Liver (tissue), 9 donors: ENCODE results near the gene VIP. TPM values are rescaled to one million over a fixed set of nuclear protein-coding genes. Genes with fewer than 3 reads are reported as not detected.

Experiments used
- DNase-seq: peaks from one replicate; pipeline ENCODE4 v3.0.0-alpha.2; 2017; ENCODE audit warnings: low spot score
- H3K27ac ChIP-seq, 2 donors: one replicate each; pipeline ENCODE4 v1.7.0; 2013; ENCODE audit warnings: inconsistent platforms in 2 of 2, low read length in 2 of 2, control low read depth in 1 of 2, low read depth in 1 of 2, mild to moderate bottlenecking in 1 of 2
- H3K27me3 ChIP-seq, 4 donors: one replicate each; pipeline versions ENCODE4 v1.6.1 to v1.7.0; 2013; ENCODE audit warnings: low read length in 3 of 4, inconsistent platforms in 1 of 4, mild to moderate bottlenecking in 1 of 4, moderate library complexity in 1 of 4; ENCODE audit not compliant: control insufficient read depth in 4 of 4, insufficient read depth in 4 of 4
- H3K36me3 ChIP-seq, 4 donors: one replicate each; pipeline versions ENCODE4 v1.6.1 to v1.7.0; 2013; ENCODE audit warnings: low read length in 3 of 4, mild to moderate bottlenecking in 3 of 4, low read depth in 1 of 4, moderate library complexity in 1 of 4; ENCODE audit not compliant: control insufficient read depth in 4 of 4, insufficient read depth in 3 of 4
- H3K4me1 ChIP-seq, 4 donors: one replicate each; pipeline versions ENCODE4 v1.6.1 to v1.7.0; 2013; ENCODE audit warnings: low read length in 3 of 4, mild to moderate bottlenecking in 3 of 4, moderate library complexity in 1 of 4; ENCODE audit not compliant: control insufficient read depth in 4 of 4, insufficient read depth in 4 of 4
- H3K4me3 ChIP-seq, 3 donors: one replicate each; pipeline versions ENCODE4 v1.6.1 to v1.7.0; 2013; ENCODE audit warnings: low read length in 3 of 3, control low read depth in 1 of 3, low read depth in 1 of 3, mild to moderate bottlenecking in 1 of 3
- H3K9ac ChIP-seq, 2 donors: one replicate each; pipeline ENCODE4 v1.7.0; 2013; ENCODE audit warnings: low read length in 2 of 2, mild to moderate bottlenecking in 2 of 2, moderate library complexity in 2 of 2, control low read depth in 1 of 2, low read depth in 1 of 2
- H3K9me3 ChIP-seq, 4 donors: one replicate each; pipeline versions ENCODE4 v1.6.1 to v1.7.0; 2013; ENCODE audit warnings: low read length in 3 of 4; ENCODE audit not compliant: control insufficient read depth in 4 of 4
- CTCF ChIP-seq: fragments of 150-350 bp; IDR thresholded peaks from 2 replicates; pipeline ENCODE4 v1.5.1; 2017; ENCODE audit warnings: improper control_type of control experiment, low read depth, low read length; ENCODE audit not compliant: missing input control
- EGR1 ChIP-seq, 2 donors: IDR thresholded peaks; 2 replicates each; pipeline ENCODE4 v1.6.1; 2016 to 2018; ENCODE audit warnings: antibody characterized with exemption in 2 of 2, low read depth in 2 of 2
- FOXA1 ChIP-seq: IDR thresholded peaks from 2 replicates; pipeline ENCODE4 v1.6.1; 2016; ENCODE audit warnings: antibody characterized with exemption
- FOXA2 ChIP-seq: IDR thresholded peaks from 2 replicates; pipeline ENCODE4 v1.6.1; 2016; ENCODE audit warnings: antibody characterized with exemption
- GABPA ChIP-seq, 2 donors: IDR thresholded peaks in 1 of 2; conservative IDR thresholded peaks in 1 of 2; 2 replicates each; pipeline ENCODE4 v1.6.1; 2016; ENCODE audit warnings: antibody characterized with exemption in 2 of 2, mild to moderate bottlenecking in 1 of 2, moderate library complexity in 1 of 2
- HNF4A ChIP-seq, 2 donors: conservative IDR thresholded peaks; 2 replicates each; pipeline ENCODE4 v1.6.1; 2016; ENCODE audit warnings: antibody characterized with exemption in 2 of 2, mild to moderate bottlenecking in 2 of 2
- HNF4G ChIP-seq: IDR thresholded peaks from 2 replicates; pipeline ENCODE4 v1.6.1; 2016; ENCODE audit warnings: antibody characterized with exemption
- JUND ChIP-seq, 2 donors: IDR thresholded peaks; 2 replicates each; pipeline ENCODE4 v1.6.1; 2016; ENCODE audit warnings: antibody characterized with exemption in 2 of 2
- MAX ChIP-seq: IDR thresholded peaks from 2 replicates; pipeline ENCODE4 v1.6.1; 2016; ENCODE audit warnings: antibody characterized with exemption
- NR2F2 ChIP-seq: IDR thresholded peaks from 2 replicates; pipeline ENCODE4 v1.6.1; 2016; ENCODE audit warnings: antibody characterized with exemption
- RAD21 ChIP-seq, 2 donors: IDR thresholded peaks; 2 replicates each; pipeline ENCODE4 v1.6.1; 2016; ENCODE audit warnings: antibody characterized with exemption in 2 of 2, mild to moderate bottlenecking in 2 of 2
- RXRA ChIP-seq, 2 donors: IDR thresholded peaks; 2 replicates each; pipeline ENCODE4 v1.6.1; 2017 to 2018; ENCODE audit warnings: antibody characterized with exemption in 2 of 2, mild to moderate bottlenecking in 1 of 2
- SP1 ChIP-seq: IDR thresholded peaks from 2 replicates; pipeline ENCODE4 v1.6.1; 2018; ENCODE audit warnings: antibody characterized with exemption, mild to moderate bottlenecking
- TAF1 ChIP-seq: conservative IDR thresholded peaks from 2 replicates; pipeline ENCODE4 v1.6.1; 2016; ENCODE audit warnings: antibody characterized with exemption, mild to moderate bottlenecking
- YY1 ChIP-seq: IDR thresholded peaks from 2 replicates; pipeline ENCODE4 v1.6.1; 2016; ENCODE audit warnings: antibody characterized with exemption, mild to moderate bottlenecking
- WGBS: extraction: QIAGEN DNeasy Blood & Tissue Kit; methylation state at CpG from one replicate; pipeline ENCODE4 v1.1.7; 2013; 5-methylcytosine and 5-hydroxymethylcytosine counted together
- polyA plus RNA-seq, 2 donors: library from polyadenylated mRNA; stranded (reverse) in 1 of 2; unstranded in 1 of 2; fragments of 200-250 nt in 1 of 2; fragments of >200 nt in 1 of 2; fragmentation: Nextera tagmentation in 1 of 2; extraction: Ambion mirVana in 1 of 2; gene quantifications; one replicate each; pipeline versions ENCODE4 v1.2.1 to v1.2.3, GENCODE V29; 2013 to 2015
- total RNA-seq, 2 donors: library from RNA; depleted of rRNA; stranded (reverse); fragments of >200 nt; gene quantifications; one replicate each; pipeline ENCODE4 v1.2.3, GENCODE V29; 2014
- TF ChIP-seq, protein P1 (sequence below): IDR thresholded peaks from 2 replicates; pipeline ENCODE4 v1.6.1; 2016; ENCODE audit warnings: antibody characterized with exemption
- TF ChIP-seq, protein P2 (sequence below): IDR thresholded peaks from 2 replicates; pipeline ENCODE4 v1.6.1; 2016; ENCODE audit warnings: antibody characterized with exemption
- TF ChIP-seq, protein P3 (sequence below): IDR thresholded peaks from 2 replicates; pipeline ENCODE4 v1.6.1; 2016; ENCODE audit warnings: antibody characterized with exemption, mild to moderate bottlenecking
- donor health status: healthy.
- donor health status: healthy.
- donor health status: healthy.
- donor health status: healthy.
- donor health status: healthy.

Gene VIP
- total and polyA plus RNA-seq, 4 donors, result 0.09 to 0.71 (median 0.29) TPM

DNA sequence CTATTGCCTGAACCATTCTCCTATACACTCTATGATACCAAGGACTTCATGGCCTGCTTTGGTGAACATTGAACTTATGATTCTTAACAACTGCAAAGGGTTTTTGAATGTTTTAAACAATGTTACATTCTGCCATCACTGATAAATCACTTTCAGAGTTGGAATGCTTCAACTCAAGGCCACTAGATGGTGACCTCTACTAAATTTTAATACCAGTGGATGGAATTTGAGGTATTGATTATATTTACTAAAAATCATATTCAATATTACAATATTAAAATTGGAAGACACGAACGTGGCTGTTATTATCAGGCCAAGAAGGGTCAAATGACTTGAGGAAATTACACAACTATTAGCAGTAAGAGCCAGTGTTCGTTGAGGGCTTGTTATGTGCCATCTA lies 34.3 kb upstream of the VIP start:
- Histone ChIP-seq H3K4me1 (no peaks in the 10 kb centered on the region), H3K9me3 (no peaks in the 10 kb centered on the region), H3K9ac (no peak overlapping the region), H3K4me3 (no peak overlapping the region), H3K27ac (no peak overlapping the region), H3K27me3 (no peaks in the 10 kb centered on the region), H3K36me3 (no peaks in the 10 kb centered on the region)
- no peak for DNase-seq
- TF ChIP-seq, protein P1, sequence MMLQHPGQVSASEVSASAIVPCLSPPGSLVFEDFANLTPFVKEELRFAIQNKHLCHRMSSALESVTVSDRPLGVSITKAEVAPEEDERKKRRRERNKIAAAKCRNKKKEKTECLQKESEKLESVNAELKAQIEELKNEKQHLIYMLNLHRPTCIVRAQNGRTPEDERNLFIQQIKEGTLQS, result no peak
- TF ChIP-seq, protein P2, sequence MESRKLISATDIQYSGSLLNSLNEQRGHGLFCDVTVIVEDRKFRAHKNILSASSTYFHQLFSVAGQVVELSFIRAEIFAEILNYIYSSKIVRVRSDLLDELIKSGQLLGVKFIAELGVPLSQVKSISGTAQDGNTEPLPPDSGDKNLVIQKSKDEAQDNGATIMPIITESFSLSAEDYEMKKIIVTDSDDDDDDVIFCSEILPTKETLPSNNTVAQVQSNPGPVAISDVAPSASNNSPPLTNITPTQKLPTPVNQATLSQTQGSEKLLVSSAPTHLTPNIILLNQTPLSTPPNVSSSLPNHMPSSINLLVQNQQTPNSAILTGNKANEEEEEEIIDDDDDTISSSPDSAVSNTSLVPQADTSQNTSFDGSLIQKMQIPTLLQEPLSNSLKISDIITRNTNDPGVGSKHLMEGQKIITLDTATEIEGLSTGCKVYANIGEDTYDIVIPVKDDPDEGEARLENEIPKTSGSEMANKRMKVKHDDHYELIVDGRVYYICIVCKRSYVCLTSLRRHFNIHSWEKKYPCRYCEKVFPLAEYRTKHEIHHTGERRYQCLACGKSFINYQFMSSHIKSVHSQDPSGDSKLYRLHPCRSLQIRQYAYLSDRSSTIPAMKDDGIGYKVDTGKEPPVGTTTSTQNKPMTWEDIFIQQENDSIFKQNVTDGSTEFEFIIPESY, result no peak
- TF ChIP-seq FOXA1 (no peak), HNF4G (no peak), FOXA2 (no peak), HNF4A (conservative IDR thresholded peaks at IDR 0.05) (no peak), JUND (IDR thresholded peaks at IDR 0.05) (no peak), RAD21 (IDR thresholded peaks at IDR 0.05) (no peak), GABPA (IDR thresholded peaks at IDR 0.05 in 1 of 2, conservative IDR thresholded peaks at IDR 0.05 in 1 of 2) (no peak), MAX (no peak), EGR1 (IDR thresholded peaks at IDR 0.05; ENCODE audit: low read depth in 2 of 2) (no peak), CTCF (no peak), SP1 (no peak)
- TF ChIP-seq, protein P3, sequence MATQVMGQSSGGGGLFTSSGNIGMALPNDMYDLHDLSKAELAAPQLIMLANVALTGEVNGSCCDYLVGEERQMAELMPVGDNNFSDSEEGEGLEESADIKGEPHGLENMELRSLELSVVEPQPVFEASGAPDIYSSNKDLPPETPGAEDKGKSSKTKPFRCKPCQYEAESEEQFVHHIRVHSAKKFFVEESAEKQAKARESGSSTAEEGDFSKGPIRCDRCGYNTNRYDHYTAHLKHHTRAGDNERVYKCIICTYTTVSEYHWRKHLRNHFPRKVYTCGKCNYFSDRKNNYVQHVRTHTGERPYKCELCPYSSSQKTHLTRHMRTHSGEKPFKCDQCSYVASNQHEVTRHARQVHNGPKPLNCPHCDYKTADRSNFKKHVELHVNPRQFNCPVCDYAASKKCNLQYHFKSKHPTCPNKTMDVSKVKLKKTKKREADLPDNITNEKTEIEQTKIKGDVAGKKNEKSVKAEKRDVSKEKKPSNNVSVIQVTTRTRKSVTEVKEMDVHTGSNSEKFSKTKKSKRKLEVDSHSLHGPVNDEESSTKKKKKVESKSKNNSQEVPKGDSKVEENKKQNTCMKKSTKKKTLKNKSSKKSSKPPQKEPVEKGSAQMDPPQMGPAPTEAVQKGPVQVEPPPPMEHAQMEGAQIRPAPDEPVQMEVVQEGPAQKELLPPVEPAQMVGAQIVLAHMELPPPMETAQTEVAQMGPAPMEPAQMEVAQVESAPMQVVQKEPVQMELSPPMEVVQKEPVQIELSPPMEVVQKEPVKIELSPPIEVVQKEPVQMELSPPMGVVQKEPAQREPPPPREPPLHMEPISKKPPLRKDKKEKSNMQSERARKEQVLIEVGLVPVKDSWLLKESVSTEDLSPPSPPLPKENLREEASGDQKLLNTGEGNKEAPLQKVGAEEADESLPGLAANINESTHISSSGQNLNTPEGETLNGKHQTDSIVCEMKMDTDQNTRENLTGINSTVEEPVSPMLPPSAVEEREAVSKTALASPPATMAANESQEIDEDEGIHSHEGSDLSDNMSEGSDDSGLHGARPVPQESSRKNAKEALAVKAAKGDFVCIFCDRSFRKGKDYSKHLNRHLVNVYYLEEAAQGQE, result no peak
- WGBS, result 45% methylated on average over 3 of the region's 3 CpGs

GRCh38 chr6:152720974-152721373 lies 29.6 kb upstream of the VIP start:
- TF ChIP-seq HNF4G, result no peak
- TF ChIP-seq JUND (IDR thresholded peaks at IDR 0.05), result no peak
- TF ChIP-seq TAF1, result no peak
- no peak for TF ChIP-seq NR2F2
- TF ChIP-seq RXRA (IDR thresholded peaks at IDR 0.05), result no peak
- no peak for TF ChIP-seq HNF4A (conservative IDR thresholded peaks at IDR 0.05)
- no peak for TF ChIP-seq EGR1 (IDR thresholded peaks at IDR 0.05; ENCODE audit: low read depth in 2 of 2)
- TF ChIP-seq MAX, result no peak
- TF ChIP-seq SP1, result no peak
- TF ChIP-seq, protein P2, result no peak
- TF ChIP-seq CTCF, result no peak
- no peak for TF ChIP-seq GABPA (IDR thresholded peaks at IDR 0.05 in 1 of 2, conservative IDR thresholded peaks at IDR 0.05 in 1 of 2)
- no peak for TF ChIP-seq FOXA2
- TF ChIP-seq YY1, result no peak
- Histone ChIP-seq H3K9me3 (no peaks in the 10 kb centered on the region), H3K4me1 (no peaks in the 10 kb centered on the region), H3K27ac (no peak overlapping the region), H3K4me3 (no peak overlapping the region), H3K36me3 (no peaks in the 10 kb centered on the region), H3K9ac (no peak overlapping the region), H3K27me3 (no peaks in the 10 kb centered on the region)
- 56% methylated on average over 3 of the region's 3 CpGs for WGBS
- DNase-seq, result no peak
